ENCODE results near the gene CBR3.
"Not testable (repeated sequence)": the region's sequence is repeated elsewhere in the genome, so short reads cannot be mapped to it uniquely, and the experiment has no call there.

Gene CBR3

GRCh38 chr21:36120304-36120888, 14.5 kb upstream of the CBR3 start:
- DNase-seq = no peak

GRCh38 chr21:36122977-36123376, 11.9 kb upstream of the CBR3 start:
- DNase-seq = no peak

GRCh38 chr21:36124395-36124794, 10.5 kb upstream of the CBR3 start:
- DNase-seq = no peak

- peak; percentile 72 for DNase-seq
Observed at GRCh38 chr21:36125512-36126207, 9.2 kb upstream of the CBR3 start.

- DNase-seq = no peak
Observed at GRCh38 chr21:36126208-36126565, 8.7 kb upstream of the CBR3 start.

- no peak for DNase-seq
Observed at GRCh38 chr21:36126621-36127110, 8.2 kb upstream of the CBR3 start.

GRCh38 chr21:36127250-36127904, 7.5 kb upstream of the CBR3 start:
- no peak for DNase-seq

GRCh38 chr21:36127977-36128376, 6.9 kb upstream of the CBR3 start:
- DNase-seq = no peak

GRCh38 chr21:36129219-36129618, 5.7 kb upstream of the CBR3 start:
- DNase-seq = no peak

- DNase-seq = not testable (repeated sequence)
Observed at GRCh38 chr21:36130414-36130762, 4.5 kb upstream of the CBR3 start.

GRCh38 chr21:36130839-36131238, 4.0 kb upstream of the CBR3 start:
- not testable (repeated sequence) for DNase-seq

- no peak for DNase-seq
Observed at GRCh38 chr21:36132696-36133095, 2.2 kb upstream of the CBR3 start.

- peak; percentile 86 for DNase-seq
Observed at GRCh38 chr21:36135391-36136102, 668 bp downstream of the CBR3 start.

GRCh38 chr21:36139791-36140190, 4.9 kb downstream of the CBR3 start:
- not testable (repeated sequence) for DNase-seq

GRCh38 chr21:36141513-36141925, 6.6 kb downstream of the CBR3 start:
- peak; percentile 91 for DNase-seq

GRCh38 chr21:36144233-36144632, 9.4 kb downstream of the CBR3 start:
- not testable (repeated sequence) for DNase-seq

- DNase-seq = no peak
Observed at GRCh38 chr21:36145259-36145658, 10.4 kb downstream of the CBR3 start.

GRCh38 chr21:36147911-36148310, 13.0 kb downstream of the CBR3 start:
- DNase-seq = no peak

GRCh38 chr21:36148886-36149285, 14.0 kb downstream of the CBR3 start:
- no peak for DNase-seq

- no peak for DNase-seq
Observed at GRCh38 chr21:36149788-36150711, 15.2 kb downstream of the CBR3 start.

GRCh38 chr21:36155603-36156338, 20.9 kb downstream of the CBR3 start:
- DNase-seq = no peak

GRCh38 chr21:36156339-36156814, 21.5 kb downstream of the CBR3 start:
- DNase-seq = peak; percentile 100

Measured in eye (tissue), 1 donor.